DOHH2 (cell line): ENCODE results near the gene ARID4B.

Experiments used
- EZH2phosphoT487 ChIP-seq: fragments of 200-600 bp; sonication (generic); IDR thresholded peaks from 2 replicates; pipeline ENCODE4 v1.6.1; 2017; ENCODE audit warnings: borderline replicate concordance, mild to moderate bottlenecking, antibody characterized with exemption, low read length, moderate library complexity, mixed read lengths
- TF ChIP-seq, protein P1 (sequence below): fragments of 200-600 bp; sonication (generic); IDR thresholded peaks from one replicate; pipeline ENCODE4 v1.5.1; 2014; ENCODE audit warnings: antibody characterized with exemption, mild to moderate bottlenecking, low read depth, low read length; ENCODE audit not compliant: poor library complexity, severe bottlenecking

DNA sequence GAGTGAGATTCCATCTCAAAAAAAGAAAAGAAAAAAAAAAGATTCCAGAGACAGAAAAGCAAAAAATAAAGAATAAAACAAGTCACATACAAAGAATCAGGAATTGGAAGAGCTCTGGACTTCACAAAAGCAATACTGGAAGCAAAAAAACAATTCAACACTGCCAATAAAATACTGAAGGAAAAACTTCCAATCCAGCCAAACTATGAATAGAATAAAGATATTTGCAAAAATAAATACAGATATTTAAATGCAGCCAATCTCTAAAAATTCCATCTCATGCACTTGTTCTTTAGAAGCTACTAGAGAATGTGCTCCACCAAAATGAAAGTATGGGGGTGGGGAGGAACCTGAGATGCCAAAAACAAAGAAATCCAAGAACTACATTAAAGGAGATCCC lies 137.5 kb downstream of the ARID4B start:
- TF ChIP-seq, protein P1, sequence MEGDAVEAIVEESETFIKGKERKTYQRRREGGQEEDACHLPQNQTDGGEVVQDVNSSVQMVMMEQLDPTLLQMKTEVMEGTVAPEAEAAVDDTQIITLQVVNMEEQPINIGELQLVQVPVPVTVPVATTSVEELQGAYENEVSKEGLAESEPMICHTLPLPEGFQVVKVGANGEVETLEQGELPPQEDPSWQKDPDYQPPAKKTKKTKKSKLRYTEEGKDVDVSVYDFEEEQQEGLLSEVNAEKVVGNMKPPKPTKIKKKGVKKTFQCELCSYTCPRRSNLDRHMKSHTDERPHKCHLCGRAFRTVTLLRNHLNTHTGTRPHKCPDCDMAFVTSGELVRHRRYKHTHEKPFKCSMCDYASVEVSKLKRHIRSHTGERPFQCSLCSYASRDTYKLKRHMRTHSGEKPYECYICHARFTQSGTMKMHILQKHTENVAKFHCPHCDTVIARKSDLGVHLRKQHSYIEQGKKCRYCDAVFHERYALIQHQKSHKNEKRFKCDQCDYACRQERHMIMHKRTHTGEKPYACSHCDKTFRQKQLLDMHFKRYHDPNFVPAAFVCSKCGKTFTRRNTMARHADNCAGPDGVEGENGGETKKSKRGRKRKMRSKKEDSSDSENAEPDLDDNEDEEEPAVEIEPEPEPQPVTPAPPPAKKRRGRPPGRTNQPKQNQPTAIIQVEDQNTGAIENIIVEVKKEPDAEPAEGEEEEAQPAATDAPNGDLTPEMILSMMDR, result no peak
- no peak for TF ChIP-seq EZH2phosphoT487
